ENCODE data around the gene ARL11.

- TF ChIP-seq, protein P1, sequence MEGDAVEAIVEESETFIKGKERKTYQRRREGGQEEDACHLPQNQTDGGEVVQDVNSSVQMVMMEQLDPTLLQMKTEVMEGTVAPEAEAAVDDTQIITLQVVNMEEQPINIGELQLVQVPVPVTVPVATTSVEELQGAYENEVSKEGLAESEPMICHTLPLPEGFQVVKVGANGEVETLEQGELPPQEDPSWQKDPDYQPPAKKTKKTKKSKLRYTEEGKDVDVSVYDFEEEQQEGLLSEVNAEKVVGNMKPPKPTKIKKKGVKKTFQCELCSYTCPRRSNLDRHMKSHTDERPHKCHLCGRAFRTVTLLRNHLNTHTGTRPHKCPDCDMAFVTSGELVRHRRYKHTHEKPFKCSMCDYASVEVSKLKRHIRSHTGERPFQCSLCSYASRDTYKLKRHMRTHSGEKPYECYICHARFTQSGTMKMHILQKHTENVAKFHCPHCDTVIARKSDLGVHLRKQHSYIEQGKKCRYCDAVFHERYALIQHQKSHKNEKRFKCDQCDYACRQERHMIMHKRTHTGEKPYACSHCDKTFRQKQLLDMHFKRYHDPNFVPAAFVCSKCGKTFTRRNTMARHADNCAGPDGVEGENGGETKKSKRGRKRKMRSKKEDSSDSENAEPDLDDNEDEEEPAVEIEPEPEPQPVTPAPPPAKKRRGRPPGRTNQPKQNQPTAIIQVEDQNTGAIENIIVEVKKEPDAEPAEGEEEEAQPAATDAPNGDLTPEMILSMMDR (IDR thresholded peaks at IDR 0.05), result no peak
- TF ChIP-seq POLR2A (IDR thresholded peaks at IDR 0.05), result no peak
Observed at GRCh38 chr13:49608651-49609331, 19.5 kb upstream of the ARL11 start.
